LHCN-M2 (cell line): ENCODE data around the gene HABP4. TPM values are rescaled to one million over a fixed set of nuclear protein-coding genes. Genes with fewer than 3 reads are reported as not detected.

ENCODE experiments used
- DNase-seq: peaks from one replicate; pipeline ENCODE4 v3.0.0-alpha.2; 2012; ENCODE audit warnings: low read depth
- polyA plus RNA-seq: library from polyadenylated mRNA; unstranded; fragments of >200 nt; gene quantifications from one replicate; pipeline ENCODE4 v1.2.1, GENCODE V29; 2012; ENCODE audit warnings: missing spikeins
- total RNA-seq: library from RNA; depleted of rRNA; stranded (reverse); fragments of >200 nt; gene quantifications from 2 replicates; pipeline ENCODE4 v1.2.3, GENCODE V29; 2014; rRNA removed

HABP4 gene, protein sequence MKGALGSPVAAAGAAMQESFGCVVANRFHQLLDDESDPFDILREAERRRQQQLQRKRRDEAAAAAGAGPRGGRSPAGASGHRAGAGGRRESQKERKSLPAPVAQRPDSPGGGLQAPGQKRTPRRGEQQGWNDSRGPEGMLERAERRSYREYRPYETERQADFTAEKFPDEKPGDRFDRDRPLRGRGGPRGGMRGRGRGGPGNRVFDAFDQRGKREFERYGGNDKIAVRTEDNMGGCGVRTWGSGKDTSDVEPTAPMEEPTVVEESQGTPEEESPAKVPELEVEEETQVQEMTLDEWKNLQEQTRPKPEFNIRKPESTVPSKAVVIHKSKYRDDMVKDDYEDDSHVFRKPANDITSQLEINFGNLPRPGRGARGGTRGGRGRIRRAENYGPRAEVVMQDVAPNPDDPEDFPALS
- total RNA-seq = 14.0 and 14.5 TPM in 2 replicates
- polyA plus RNA-seq = 26.9 TPM

DNA sequence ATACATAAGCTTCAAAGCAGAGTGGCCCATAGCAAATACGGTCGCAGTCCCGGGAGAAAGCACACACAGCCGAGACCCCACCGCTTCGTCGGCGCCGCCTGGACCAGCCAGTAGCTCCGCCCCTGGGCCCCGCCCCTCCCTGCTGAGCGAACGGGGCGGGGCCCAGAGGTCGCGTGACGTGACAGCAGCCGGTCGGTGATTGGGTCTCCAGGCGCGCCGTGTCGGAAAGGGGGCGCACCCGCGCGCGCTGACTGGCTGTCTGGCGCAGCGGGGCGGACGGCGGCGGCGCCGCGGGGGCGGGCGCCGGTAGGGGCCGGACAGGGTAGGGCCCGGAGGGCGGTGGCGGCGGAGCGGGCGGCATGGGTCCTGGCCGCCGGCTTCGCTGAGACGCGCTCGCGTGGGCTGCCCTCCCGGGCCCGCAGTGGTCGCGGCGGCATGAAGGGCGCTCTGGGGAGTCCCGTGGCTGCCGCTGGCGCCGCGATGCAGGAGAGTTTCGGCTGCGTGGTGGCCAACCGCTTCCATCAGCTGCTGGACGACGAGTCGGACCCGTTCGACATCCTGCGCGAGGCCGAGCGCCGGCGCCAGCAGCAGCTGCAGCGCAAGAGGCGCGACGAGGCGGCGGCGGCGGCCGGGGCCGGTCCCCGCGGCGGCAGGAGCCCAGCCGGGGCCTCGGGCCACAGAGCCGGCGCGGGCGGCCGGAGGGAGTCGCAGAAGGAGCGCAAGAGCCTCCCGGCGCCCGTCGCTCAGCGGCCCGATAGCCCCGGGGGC, at the start of gene HABP4:
TSS of gene HABP4 (plus strand) at position 325 of the 768 bp plus-strand sequence. CDS start at position 436, 111 bp downstream.
- peak; percentile 92 for DNase-seq

DNA sequence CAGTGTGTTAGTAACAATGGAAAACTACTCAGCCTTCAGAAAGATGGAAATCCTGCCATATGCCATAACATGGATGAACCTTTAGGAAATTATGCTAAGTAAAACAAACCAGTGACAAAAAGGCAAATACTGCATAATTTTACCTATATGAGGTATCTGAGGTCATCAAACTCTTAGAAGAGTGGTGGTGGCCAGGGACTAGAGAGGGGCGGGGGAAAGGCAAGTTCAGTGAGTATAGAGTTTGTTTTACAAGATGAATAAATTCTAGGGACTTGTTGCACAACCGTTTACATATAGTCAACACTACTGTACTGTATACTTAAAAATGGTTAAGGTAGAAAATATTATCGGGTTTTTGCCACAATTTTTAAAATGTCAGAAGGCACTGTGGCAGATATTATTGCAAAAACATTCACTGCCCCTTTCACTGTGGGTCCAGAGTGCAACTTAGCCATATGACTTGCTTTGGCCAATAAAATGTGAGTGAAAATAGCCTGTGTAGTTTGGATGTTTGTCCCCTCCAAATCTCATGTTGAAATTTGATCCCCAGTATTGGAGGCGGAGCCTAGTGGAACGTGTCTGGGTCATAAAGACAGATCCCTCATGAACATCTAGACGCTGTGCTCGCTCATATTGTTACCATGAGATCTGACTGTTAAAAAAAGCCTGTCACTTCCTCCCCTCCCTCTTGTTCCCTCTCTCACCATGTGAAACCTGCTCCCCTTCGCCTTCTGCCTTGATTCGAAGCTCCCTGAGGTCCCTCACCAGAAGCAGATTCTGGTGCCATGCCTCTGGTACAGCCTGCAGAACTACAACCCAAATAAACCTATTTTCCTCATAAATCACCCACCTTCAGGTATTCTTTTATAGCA, 41.3 kb upstream of the HABP4 start:
- no peak for DNase-seq

DNA sequence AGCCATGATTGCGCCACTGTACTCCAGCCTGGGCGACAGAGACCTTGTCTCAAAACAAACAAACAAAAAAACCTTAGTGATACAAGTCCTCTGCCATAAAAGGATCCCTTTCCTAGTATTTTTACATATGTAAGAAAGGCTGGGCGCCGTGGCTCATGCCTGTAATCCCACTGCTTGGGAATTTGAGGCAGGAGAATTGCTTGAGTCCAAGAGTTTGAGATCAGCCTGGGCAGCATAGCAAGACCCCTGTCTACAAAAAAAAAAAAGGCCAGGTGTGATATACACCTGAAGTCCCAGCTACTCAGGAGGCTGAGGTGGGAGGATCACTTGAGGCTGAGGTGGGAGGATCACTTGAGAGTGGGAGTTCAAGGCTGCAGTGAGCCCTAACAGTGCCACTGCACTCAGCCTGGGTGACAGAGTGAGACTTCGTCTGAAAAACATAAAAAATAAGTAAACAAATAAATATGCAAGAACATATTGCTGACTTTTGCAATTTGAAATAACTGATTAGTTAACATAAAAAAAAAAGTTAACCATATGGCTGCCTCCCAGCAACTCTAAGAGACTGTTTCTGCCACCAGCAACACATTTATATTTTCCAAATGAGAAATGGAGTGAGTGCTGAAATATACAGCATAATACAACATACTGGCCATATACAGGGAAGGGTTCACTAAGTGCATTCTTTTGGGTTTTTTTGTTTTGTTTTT, 38.7 kb upstream of the HABP4 start:
- no peak for DNase-seq

DNA sequence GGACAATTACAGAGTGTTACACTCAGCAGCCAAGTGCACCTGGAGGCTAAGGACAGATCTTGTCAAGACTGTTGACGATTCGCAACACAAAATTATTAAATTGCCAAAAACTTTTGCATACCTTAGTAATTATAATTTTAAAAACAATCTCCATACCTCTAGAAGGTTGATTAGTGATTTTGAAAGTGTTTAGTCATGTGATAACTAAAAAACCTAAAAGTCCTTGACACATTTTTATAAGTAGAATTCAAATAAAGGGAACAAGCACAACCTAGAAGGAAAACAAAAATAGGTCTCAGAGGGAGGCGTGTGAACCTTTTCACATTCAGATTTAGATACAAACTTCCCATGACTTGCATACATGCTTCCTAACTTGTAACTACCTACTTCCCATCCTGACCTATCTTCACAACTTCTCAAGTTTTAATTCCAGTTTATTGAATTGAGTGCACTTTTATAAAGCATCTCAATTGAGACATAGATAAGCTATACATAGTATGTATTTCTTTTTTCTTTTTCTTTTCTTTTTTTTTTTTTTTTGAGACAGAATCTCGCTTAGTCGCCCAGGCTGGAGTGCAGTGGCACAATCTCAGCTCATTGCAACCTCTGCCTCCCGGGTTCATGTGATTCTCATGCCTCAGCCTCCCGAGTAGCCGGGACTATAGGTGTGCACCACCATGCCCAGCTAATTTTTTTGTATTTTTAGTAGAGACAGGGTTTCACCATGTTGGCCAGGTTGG, 37.6 kb upstream of the HABP4 start:
- DNase-seq = no peak

DNA sequence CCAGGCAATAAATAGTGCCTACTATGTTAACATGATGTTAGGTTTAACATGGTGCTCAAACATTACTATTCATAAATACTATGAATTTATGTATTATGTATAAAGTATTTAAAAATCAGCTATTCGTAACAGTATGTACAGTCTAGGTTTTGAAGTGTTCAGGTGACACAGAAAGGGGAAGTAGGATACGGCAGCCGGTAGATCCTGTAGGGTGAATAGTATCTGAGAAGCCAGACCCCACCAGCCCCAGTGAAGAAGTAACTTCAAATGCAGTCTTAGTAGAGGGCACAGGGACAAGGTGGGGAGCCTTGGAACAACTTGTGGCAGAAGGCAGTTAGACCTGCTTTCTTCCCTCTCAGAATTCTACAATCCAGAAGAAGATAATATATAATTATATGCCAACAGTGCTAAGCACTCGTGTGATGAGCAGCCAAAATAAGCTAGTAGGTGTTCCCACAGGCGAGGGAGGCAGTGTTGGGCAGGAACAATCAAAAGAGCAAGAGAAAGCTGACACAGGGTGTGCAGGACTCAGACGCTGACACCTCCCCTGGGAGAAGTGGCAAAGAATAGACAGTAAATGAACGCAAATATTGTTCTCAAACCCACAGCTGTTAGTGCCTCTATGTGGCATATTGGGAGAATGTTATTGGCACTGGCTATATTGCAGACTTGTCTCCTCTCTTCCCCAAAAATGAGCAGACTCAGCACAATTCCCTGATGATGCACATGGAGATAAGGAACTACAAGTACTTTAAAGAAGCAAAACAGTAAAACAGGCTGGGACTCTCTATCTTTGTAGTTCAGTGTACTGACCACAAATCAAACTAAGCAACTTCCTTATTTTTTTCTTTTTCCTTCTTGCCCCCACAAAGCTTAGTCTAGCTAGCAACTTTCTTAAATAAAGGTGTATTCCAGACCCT, 36.4 kb upstream of the HABP4 start:
- DNase-seq = peak; percentile 6

DNA sequence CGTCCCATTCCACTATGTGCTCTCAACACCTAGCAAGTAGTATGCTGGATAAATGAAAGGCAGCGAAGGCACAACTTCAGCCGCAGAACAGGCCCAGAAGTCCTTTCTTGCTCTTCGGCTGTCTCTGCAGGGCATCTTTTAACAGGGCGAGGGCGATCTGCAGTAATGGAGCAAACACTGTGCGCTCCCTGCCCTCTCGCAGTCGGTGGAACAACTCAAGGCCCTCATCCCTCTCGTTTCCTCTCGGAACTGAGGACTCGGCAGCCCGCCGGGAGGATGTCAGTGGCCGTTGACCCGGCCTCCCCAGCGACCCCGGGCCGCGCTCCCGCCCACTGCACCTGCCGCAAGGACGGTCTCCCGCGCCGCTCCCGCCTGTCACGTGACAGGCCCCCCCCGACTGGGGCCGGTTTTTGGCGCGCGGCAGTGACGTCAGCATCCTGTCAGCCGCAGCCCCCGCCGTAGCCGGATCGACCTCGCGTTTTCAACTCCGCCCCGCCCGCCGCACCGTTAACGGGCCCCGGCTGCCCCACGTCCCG, 32.9 kb upstream of the HABP4 start:
- DNase-seq = peak; percentile 76

DNA sequence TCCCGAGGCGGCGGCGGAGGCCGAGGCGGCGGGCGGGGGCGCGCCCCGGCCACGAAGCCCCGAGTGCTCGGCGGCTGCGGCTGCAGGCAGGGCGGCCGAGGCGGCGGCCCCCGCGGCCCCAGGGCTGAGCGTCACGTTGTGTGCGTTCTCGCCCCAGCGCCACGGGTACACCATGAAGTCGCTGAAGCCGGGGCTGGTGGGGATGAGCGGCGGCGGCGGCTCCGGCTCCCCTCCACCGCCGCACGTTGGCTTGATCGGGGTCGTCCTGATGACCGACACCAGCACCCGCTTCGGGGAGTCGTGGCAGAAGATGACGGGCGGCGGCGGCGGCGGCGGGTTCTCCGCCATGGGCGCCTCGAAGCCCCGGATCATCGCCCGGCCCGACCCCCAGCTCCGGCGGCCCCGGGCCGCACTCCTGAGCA, 32.3 kb upstream of the HABP4 start:
- no peak for DNase-seq

DNA sequence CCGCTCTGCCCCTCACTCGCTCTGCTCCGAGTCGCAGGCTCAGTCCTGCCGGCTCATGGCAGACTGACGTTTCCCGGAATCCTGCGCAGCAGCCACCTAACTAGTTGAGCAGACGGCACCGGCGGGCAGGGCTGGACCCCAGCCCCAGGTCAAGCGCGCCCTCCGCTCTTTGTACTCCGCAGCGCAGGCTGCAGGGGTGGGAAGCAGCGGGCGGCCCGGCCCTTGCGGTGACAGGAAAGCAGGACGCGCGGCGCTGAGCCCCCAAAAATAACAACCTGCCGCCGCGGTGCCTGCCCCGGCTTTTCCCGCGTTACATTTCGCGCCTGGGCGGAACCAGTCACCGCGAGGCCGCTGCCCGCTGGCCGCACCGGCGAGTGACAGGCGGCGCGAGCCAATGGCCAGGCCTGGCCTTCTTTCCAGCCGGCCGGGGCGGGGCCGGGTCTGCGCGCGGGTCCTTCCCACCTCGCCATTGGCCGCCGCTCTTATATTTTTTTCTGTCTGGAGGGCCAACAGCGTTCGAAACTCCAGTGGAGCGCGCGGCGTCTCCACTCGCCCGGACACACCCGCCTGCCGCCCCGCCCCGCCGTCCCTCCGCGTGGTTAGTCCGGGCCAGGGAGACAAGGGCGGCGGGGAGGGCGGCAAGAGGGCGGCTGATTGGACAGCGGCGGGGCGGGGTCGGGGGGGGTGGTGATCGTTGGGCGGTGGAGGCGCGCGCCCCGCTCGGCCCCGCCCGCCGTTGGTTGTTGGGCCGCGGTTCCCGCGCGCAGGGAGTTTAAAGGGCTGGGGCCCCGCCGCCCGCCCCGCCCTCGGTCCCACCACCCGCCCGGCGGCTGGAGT, 31.7 kb upstream of the HABP4 start, which contains the start of gene ZNF367:
TSS of gene ZNF367 (minus strand) at position 288 of the 837 bp plus-strand sequence. CDS start 338 bp downstream, outside the sequence.
- DNase-seq = peak; percentile 98

DNA sequence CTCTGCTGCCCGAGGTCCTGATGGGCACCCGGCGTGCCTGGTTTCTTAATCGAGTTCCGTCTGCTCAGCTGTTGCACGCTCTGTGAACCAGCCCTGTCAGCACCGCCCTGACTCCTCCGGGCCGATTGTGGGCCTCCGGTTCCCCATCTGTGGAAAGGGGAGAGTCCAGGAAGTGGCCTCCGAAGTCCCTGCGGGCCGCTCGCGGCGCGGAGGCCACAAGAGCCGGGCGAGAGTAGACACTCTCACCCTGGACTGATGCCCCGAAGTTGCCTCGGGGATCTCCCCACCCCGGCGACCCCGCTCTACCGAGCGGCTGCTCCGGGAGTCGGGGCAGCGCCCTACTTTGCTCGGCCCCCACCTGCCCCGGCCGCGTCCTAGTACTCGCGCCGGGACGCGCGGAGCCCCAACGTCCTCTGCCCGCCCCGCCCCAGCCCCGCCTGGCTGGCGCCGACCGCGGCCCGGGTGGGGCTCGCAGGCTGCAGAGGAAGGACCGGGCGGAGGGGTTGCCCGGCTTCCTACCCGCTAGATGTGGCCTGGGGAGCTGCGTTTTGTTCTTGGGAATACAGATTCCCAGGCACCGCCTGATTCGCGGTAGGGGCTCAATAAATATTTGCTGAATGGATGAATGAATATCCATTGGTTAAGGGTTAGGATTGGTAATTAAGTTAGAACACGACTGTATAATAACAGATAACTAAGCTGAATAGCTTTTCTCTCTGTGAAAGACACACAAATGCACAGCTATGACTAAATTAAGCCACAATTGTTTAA, 30.9 kb upstream of the HABP4 start:
- DNase-seq = peak; percentile 78

DNA sequence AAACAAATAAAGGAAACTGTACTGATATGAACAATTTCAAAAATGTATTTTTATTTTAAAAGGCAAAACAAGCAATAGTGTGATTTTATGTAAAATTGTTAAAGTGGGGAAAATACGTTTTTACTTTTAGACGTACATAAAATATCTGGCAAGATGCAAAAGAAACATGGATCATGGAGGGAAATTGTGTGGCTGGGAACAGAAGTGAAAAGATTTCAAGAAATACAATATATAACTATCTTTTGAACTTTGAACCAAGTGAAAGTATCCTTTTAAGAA, 30.3 kb upstream of the HABP4 start:
- DNase-seq = no peak

DNA sequence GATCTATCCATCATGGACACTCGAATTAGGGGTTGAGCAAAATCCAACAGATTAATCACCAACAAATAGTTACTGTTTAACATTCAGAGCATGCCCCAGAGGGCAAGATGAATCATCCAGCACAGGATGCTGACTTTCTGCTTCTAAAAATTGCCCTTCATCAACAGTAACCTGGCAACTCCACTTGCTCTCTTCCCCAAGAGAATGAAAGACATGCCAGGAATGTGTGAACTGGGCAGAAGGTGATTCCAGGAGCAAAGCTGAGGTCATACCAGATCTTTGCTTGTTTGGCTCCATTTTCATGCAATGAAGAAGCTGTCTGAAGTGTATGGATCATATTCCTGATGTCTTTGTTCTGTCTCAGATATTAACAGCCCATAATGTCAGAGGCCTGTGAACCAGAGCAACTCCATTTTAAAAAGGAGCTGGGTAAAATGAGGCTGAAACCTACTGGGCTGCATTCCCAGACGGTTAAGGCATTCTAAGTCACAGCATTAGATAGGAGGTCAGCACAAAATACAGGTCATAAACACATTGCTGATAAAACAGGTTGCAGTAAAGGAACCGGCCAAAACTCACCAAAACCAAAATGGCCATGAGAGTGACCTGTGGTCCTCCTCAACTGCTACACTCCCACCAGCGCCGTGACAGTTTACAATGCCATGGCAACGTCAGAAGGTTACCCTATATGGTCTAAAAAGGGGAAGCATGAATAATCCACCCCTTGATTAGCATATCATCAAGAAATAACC, 29.3 kb upstream of the HABP4 start:
- peak; percentile 97 for DNase-seq

DNA sequence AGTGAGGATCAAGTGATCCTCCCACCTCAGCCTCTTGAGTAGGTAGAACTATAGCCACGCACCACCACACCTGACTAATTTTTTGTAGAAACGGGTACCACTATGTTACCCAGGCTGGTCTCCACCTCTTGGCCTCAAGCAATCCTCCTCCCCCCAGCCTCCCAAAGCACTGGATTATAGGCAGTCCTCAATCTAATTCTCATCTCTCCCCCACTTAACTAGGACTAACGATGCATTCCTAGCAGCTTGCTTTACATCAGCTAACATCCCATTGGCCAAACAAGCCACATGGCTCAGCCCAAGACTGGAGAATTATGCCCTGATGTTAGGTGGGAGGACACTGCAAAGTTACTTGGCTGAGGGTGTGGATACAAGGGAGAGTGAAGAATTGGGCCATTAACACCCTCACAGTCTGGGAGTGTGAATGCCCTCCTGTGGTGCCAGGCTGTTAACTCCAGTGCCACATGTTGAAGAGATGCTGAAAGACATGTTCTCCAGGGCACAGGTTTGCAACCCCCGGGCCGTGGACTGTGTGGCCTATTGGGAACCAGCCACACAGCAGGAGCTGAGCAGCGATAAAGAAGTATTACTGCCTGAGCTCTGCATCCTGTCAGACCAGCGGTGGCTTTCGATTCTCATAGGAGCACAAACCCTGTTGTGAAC, 26.5 kb upstream of the HABP4 start:
- no peak for DNase-seq

DNA sequence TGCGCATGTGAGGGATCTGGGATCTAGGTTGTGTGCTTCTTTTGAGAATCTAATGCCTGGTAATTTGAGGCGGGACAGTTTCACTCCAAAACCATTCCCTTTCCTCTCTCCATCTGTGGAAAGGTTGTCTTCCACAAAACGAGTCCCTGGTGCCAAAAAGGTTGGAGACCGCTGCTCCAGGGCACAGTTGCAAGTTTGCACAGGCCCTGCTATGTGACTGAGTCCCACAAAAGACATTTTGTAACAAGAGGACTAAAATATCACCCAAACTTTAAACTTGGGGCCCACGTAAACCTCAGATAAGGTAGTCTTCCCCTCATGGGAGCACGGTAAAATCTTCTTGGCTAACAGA, 26.0 kb upstream of the HABP4 start:
- no peak for DNase-seq

DNA sequence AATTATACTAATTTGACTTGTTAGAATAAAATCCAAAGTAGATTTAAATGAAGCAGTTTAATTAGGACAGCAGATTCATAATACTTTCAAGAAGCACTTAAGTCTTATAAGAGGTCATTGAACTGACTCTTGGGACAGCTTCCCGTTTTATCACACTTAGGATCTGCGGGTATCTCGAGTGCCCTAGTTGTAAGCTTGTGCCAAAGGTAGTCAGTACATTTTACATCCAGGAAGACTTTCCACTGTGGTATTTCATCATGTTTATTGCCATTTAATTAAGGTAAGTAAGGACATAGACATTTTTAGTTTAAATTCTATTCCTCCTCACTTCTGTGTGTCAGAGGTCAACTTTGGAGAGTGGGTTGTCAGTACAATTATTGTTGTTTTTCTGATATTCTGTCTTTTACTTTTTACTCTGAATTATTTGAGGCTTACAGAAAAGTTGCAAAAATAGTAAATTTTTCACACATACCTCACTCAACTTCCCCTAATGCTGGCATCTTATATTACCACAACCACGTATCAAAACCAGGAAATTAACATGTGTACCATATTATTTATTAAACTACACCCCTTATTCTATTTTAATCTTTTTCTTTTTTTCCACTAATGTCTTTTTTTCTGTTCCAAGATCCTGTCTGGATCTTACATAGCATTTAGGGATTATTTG, 24.3 kb upstream of the HABP4 start:
- no peak for DNase-seq

DNA sequence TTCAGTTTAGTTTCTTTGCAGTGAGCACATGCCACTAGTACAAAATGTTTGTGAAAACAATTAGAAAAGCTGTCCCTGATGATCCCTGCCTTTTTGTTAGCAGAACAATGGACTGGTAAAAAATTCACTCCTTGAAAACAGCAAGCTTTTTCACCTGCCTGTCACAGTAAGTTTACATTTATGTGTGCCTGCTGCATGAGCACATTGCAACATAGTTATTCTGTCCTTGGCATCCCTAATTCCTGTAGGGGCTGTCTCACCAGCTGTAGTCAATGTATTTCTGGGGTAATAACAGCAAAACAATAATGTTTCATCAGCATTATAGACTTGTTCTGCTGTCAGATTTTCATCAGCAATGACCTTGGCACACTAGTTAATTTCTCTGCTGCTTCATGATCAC, 20.2 kb upstream of the HABP4 start:
- DNase-seq = no peak

DNA sequence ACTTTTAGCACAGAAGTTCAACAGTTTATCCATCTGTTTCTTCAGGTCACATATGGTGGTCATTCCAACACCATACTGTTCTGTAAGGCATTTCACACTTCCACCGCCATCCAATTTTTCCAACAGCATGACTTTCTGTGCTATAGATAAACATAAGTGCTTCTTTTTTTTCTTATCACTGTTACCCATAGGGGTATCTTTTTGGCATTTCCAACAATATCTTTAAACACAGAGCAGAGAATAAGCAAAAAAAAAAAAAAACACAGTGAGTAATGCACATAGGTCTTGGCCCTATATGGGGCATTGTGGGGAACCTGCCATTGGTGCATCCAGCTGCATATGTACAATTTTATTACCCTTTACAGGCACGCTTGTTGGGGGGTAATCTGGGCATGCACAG, 19.6 kb upstream of the HABP4 start:
- DNase-seq = no peak
